ENCODE data around the gene NOP56.
"Not testable (repeated sequence)": the region's sequence is repeated elsewhere in the genome, so short reads cannot be mapped to it uniquely, and the experiment has no call there.

Gene NOP56

DNA sequence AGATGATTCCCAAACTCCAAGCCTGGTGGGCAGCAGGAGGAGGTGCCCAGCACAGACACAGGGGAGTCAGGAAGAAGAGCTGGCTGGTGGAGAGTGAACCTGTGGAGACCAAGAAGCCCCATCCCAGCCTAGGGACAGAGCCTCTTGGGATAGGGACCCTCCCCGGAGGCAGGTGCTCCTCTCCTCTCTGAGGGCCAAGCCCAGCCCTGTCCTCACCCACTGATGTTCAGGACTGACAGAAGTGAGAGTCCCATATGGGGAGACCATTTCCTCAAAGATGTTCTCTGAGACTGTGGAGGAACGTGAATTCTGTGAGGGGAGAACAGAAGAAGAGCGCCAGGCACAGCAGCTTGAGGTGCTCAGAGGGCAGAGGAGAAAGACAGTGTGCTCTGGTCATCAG is 37.8 kb downstream of the NOP56 start:
- no peak for DNase-seq

DNA sequence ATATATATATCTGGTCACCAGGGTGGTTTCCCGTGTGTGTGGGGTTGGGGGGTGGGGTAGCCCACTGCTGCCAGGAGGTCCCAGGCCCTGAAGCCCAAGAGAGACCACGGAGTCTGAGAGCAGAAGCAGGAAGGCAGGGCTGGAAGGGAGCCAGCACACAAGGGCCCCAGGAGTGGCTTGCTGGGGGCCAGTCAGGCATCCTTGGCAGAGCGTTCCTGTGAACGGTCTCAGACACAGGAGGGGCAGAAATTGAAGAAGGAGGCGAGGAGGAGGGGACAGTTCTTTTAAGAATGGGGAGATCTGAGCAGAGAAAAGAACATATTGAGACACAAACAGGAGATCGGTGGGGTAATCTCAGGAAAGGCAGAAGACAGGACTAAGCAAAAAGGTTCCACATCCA is 38.3 kb downstream of the NOP56 start:
- DNase-seq = peak; percentile 21

DNA sequence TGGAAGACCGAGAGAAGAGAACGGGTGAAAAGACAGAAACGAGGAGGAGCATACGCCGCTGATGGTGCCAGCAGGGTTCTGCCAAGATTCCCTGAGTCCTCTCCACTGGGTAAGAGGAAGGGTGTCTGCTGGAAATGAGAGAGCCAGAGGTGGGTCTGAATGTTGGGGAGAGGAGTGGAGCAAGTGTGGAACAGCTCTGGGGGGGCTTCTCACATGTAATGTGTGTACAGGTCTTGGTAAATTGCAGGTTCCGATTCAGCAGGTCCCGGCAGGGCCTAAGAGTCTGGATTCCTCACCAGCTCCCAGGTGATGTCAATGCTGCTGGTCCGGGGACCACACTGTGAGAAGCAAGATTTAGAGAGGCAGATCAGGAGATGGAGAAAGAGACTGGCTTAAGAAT is 38.7 kb downstream of the NOP56 start:
- no peak for DNase-seq

GRCh38 chr20:2691663-2692035 is 39.2 kb downstream of the NOP56 start:
- DNase-seq = no peak

DNA sequence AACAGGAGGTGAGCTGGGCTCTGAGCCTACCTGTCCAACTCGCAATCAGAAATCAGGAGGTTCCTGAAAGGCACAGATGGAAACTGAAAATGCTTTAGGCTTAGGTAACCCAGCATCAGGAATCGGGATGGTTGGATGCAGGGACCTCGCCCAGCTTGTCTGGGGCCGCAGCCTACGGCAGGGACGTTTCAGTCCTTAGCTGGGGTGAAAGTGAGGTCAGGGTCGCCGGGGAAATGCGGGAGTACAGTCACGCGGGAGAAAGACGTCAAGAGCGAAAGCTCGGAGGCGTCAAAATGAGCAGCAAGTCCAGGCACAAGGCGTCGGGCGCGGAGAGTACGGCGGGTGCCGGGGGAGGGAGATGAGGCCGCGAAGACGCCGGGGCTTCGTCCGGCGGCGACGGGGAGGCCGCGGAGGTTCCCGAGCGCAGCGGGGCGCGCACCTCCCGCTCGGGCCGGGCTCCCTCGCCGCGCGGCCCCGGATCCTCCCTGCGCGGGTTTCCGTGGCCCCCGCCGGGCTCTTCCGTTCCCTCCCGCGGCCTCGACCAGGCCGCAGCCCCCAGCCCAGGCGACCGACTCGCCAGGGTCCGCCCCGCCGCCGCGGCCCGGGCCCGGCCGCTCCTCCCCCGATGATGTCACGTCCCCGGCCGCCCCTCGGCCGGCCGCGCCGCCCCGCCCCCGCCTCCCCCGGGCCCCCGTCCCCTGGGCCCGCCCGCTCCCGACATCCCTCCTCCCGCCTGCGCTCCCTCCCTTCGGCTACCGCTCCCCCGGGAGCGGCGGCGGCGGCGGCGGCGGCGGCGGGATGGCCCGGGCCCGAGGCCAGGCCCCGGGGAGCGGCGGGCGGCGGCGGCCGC is 39.8 kb downstream of the NOP56 start, which contains the start of gene EBF4:
Gene EBF4, plus strand, starts transcription at position 745 of the 850 bp plus-strand sequence. CDS start 866 bp downstream, outside the sequence.
- peak; percentile 33 for DNase-seq

DNA sequence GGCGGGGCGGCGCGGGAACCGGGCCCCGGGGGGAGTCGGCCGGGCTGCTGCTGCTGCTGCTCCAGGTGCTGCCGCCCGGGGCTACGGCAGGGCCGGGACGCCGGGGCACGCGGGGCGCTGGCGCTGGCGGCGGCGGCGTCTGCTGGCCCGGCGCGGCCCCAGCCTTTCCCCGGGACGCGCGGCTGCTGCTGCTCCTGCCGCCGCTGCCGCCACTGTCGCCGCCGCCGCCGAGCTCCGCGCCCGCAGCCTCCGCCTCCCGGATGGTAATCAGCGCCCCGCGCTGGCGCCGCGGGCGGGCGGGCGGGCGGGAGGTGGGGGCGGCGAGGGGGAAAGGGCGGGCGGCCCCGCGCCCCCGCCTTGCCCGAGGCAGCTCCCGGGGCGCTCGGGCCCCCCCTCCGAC is 40.5 kb downstream of the NOP56 start:
- peak; percentile 24 for DNase-seq

DNA sequence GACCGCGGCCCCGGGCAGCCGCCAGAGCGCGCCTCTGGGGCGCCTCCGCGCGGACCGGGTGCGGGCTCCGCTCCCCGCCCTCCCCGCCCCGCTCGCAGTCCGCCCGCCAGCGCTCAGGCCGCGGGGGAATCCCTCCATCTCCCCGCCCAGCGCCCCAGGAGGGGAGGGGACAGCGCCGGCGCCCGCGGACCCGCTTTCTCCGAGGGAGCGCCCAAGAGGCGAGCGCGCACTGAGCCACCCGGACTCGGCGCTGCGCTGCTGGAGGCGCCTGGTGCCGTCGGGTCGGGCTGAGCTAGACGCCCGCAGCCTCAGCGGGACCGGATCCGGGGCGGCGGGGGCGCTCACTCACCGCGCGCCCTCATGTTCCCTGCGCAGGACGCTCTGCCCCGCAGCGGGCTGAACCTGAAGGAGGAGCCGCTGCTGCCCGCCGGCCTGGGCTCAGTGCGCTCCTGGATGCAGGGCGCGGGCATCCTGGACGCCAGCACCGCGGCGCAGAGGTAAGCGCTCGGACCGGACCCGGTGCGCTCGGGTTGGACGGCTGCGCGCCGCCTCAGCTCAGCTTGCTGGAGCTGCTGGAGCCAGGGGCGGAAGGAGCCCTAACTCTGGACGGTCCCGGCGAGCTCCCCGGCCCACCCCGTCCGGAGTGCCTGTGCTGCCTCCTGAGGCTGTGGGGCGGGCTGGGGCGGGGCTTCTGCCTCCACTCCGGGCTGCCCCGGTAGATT is 41.0 kb downstream of the NOP56 start:
- DNase-seq = peak; percentile 21

GRCh38 chr20:2694008-2694471 is 41.6 kb downstream of the NOP56 start:
- no peak for DNase-seq

DNA sequence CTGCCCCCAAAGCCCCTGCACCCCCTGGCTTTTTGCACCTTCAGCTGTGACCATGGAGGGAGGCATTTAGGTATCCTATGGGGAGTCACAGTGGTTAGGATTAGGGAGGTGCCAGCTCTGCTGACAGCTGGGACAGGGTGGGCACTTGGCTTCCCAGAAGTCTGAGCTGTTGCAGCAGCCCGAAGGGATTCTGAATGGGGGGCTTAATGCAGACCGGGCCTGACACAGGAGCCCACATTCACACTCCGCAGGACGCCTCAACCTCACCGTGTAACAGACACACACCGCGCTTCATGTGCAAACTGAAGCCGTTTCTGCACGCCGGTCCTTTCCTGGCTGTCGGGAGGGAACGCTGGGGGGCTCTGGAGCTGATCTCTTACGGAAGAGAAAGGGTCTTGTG is 42.1 kb downstream of the NOP56 start:
- DNase-seq = no peak

- no peak for DNase-seq
These were observed 43.0 kb downstream of the NOP56 start for GRCh38 chr20:2695206-2695983.

DNA sequence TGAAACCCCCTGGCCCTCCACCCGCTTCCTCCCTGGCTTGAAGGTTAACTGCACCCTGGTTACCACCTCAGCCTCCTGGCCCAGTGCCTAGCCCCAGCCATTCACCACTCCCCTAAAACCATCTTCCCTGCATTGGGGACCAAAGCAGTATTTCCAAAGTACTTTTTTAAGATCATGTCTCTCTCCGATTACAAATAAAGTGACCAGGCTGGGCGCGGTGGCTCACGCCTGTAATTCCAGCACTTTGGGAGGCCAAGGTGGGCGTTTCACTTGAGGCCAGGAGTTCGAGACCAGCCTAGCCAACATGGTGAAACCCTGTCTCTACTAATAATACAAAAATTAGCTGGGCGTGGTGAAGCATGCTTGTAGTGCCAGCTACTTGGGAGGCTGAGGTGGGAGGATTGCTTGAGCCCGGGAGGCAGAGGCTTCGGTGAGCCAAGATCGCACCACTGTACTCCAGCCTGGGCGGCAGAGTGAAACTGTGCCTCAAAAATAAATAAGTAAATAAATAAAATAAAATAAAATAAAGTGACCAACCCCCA is 43.6 kb downstream of the NOP56 start:
- not testable (repeated sequence) for DNase-seq

GRCh38 chr20:2696646-2697045 is 44.2 kb downstream of the NOP56 start:
- DNase-seq = no peak

GRCh38 chr20:2697768-2698167 is 45.3 kb downstream of the NOP56 start:
- no peak for DNase-seq

DNA sequence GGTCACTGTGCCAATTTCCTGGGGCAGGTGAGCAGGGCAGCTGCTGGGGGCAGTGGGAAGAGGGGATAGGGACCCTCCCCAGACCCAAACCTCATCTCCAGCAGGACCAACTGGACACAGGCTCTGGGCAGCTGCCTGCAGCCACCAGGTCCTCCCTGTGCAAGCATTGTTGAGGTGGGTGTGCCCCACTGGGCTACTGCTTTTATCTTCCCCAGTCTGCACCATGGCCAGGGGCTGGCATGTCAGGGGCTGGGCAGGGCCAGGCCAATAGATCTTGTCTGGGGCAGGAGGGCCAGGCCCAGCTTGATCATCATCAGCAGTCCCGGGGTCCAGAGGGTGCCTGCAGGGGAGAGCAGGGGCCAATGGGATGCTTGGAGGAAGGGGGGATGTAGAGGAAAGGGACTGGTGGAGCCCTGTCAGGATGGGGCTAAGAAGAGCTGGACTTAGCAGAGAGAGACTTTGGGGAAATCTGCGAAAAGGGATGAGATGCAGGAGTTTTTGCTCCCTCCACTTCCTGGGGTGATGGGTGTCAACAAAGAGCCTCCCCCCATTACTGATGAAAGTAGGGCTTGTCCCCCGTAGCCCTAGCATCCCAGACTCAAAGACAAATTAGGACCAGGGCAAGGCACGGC is 45.9 kb downstream of the NOP56 start:
- DNase-seq = no peak

DNA sequence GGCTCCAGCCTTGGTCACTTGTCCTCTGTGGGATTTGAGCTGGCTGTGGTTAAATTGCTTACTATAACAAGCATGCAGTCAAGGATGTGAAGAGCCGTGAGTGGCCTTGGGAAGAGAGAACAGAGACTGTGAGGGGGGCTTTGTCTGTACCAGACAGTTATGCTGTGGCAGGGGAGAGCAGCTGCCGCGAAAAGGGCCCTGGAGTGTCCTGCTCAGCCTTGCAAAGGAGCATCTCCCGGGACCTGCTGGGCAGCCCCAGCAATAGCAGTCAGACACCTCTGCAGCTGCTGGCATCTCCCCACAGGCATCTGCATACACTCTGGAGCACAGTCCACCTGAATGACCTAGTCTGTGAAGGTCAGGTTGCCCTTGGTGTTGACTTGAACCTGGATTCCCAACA is 46.5 kb downstream of the NOP56 start:
- DNase-seq = no peak

DNA sequence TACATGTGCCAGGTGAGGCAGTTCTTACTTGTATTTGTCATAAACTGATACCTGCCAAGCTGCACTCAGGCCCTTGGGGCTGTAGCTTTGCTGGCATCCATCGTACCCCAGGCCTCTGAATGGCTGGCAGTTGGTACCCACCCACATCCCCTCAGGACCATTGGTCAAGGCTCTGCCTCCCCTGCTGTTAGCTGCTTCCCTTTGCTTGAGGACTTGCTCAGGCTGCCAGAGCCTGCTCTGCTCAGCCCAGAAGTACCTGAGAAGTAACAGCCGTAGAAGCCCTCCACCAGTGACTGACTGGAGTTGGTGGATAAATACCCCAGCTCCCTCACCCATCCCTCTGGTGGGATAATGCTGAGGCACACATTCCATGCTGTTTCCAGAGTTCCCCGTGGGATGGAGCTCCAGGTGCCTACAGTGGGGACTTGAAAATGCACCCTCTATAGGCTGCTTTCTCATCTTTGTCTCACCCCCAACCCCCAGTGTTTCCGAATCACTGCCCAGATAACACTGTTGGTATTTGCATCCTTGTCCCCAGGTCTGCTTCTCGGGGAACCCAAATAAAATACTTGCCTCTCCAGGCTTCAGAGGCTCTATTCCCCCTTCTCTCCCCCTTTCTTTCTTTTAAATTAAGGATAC is 47.5 kb downstream of the NOP56 start:
- DNase-seq = no peak

GRCh38 chr20:2700913-2701620 is 48.6 kb downstream of the NOP56 start:
- DNase-seq = no peak

- DNase-seq = no peak
These were observed 49.2 kb downstream of the NOP56 start for GRCh38 chr20:2701671-2702081.

DNA sequence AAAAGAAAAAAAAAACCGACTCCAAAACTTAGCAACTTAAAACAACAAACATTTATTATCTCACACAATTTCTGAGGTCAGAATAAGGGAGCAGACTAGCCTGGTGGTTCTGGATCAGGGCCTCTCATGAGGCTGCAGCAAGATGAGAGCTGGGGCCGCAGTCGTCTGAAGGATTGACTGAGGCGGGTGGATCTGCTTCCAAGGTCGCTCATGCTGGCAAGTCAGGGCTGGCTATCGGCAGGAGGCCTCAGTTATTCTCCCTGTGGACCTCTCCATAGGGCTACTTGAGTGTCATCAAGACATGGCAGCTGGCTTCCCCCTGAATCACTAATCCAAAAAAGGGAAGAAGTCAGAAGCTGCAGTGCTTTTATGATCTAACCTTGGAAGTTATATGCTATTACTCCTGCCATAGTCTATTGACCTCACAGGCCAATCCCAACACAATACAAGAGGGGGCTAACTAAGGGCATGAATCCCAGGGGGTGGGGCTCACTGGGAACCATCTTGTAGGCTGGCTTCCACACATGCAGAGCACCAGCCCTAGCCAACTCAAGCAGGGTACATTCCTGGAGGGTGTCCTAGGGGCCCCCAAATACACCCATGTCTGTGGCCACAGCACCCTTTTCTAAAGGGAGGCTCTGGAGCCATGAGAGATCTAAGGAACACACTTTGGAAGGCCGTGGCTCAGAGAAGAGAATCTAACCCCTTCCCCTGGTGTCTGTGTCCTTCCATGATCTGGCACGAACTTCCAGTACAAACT is 51.5 kb downstream of the NOP56 start:
- no peak for DNase-seq

DNA sequence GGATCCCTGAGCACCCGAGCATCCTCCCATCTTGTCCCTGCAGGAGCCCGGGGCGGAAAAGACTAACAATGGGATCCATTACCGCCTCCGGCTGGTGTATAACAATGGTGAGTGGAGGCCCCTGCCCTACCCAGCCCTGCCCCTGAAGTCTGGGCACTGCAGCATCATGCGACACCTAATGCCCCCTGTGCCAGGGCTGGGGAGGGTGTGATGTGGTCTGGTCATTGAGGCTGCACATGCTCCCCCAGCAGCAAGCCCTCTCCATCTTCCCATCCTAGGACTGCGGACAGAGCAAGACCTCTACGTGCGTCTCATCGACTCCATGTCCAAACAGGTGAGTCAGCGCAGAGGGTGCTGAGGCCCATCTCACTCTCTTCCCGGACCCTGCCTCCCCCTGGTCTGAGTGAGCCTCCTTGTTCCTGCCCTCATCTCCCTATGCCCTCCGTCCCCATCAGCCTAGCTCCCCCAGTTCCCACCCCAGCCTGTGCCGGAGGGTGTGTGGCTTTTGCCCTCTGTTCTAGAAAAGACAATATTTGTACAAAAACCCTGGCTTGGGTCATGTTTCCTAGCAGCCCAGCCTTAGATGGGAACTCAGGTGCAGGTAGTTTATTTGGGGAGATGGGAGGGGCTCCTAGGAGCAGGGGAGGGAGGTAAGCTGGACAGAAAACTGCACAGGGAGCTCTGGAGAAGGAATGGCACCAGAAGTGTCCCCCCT is 53.7 kb downstream of the NOP56 start:
- DNase-seq = no peak

Data from hematopoietic multipotent progenitor cell treated with erythropoietin and hydrocortisone succinate and interleukin-3 and kit ligand, for 4 days (in vitro differentiated cells).